Trophoblast cell (in vitro differentiated cells and primary cell): ENCODE measurements around the gene SEMA3B.
"Not testable (repeated sequence)": the region's sequence is repeated elsewhere in the genome, so short reads cannot be mapped to it uniquely, and the experiment has no call there.

Experiments
- DNase-seq, 2 donors: peaks; one replicate each; pipeline ENCODE4 v3.0.0-alpha.2; 2016
- H2AFZ ChIP-seq: 2 replicates; pipeline ENCODE4 v1.6.1; 2013; ENCODE audit warnings: low read length, moderate library complexity, mild to moderate bottlenecking; ENCODE audit not compliant: insufficient read depth, poor library complexity
- H2AK5ac ChIP-seq: 2 replicates; pipeline ENCODE4 v1.6.1; 2013; ENCODE audit warnings: mild to moderate bottlenecking, low read length
- H2BK120ac ChIP-seq: 2 replicates; pipeline ENCODE4 v1.6.1; 2013; ENCODE audit warnings: low read length, mild to moderate bottlenecking, moderate library complexity; ENCODE audit not compliant: insufficient read depth, poor library complexity
- H2BK12ac ChIP-seq: 2 replicates; pipeline ENCODE4 v1.6.1; 2013; ENCODE audit warnings: mild to moderate bottlenecking, low read length, moderate library complexity
- H2BK5ac ChIP-seq: 2 replicates; pipeline ENCODE4 v1.6.1; 2013; ENCODE audit warnings: low read length, low read depth, moderate library complexity, mild to moderate bottlenecking; ENCODE audit not compliant: poor library complexity
- H3K14ac ChIP-seq: 2 replicates; pipeline ENCODE4 v1.6.1; 2013; ENCODE audit warnings: mild to moderate bottlenecking, low read length
- H3K18ac ChIP-seq: 2 replicates; pipeline ENCODE4 v1.6.1; 2013; ENCODE audit warnings: mild to moderate bottlenecking, low read length
- H3K23ac ChIP-seq: 2 replicates; pipeline ENCODE4 v1.6.1; 2013; ENCODE audit warnings: low read length
- H3K27ac ChIP-seq: 2 replicates; pipeline ENCODE4 v1.5.1; 2013; ENCODE audit warnings: low read depth, mild to moderate bottlenecking, inconsistent platforms, low read length, moderate library complexity
- H3K27me3 ChIP-seq: 2 replicates; pipeline ENCODE4 v1.6.1; 2013; ENCODE audit warnings: inconsistent platforms, mild to moderate bottlenecking, low read length, moderate library complexity; ENCODE audit not compliant: insufficient read depth
- H3K36me3 ChIP-seq, 2 experiments: 1 replicate in 1 of 2; 2 replicates in 1 of 2; pipeline ENCODE4 v1.6.1; 2013; ENCODE audit warnings: low read length in 2 of 2, mild to moderate bottlenecking in 2 of 2, moderate library complexity in 1 of 2; ENCODE audit not compliant: insufficient read depth in 2 of 2, control insufficient read depth in 1 of 2
- H3K4ac ChIP-seq: 2 replicates; pipeline ENCODE4 v1.6.1; 2013; ENCODE audit warnings: low read depth, mild to moderate bottlenecking, low read length, moderate library complexity
- H3K4me1 ChIP-seq, 2 experiments: 1 replicate in 1 of 2; 2 replicates in 1 of 2; pipeline ENCODE4 v1.6.1; 2013; ENCODE audit warnings: low read length in 2 of 2, mild to moderate bottlenecking in 2 of 2, moderate library complexity in 1 of 2; ENCODE audit not compliant: insufficient read depth in 2 of 2, control insufficient read depth in 1 of 2
- H3K4me2 ChIP-seq: 2 replicates; pipeline ENCODE4 v1.6.1; 2013; ENCODE audit warnings: inconsistent platforms, mild to moderate bottlenecking, low read length, moderate library complexity
- H3K4me3 ChIP-seq: 2 replicates; pipeline ENCODE4 v1.5.1; 2013; ENCODE audit warnings: mild to moderate bottlenecking, low read depth, low read length, inconsistent platforms
- H3K79me1 ChIP-seq: one replicate; pipeline ENCODE4 v1.6.1; 2013; ENCODE audit warnings: low read length
- H3K79me2 ChIP-seq: 2 replicates; pipeline ENCODE4 v1.6.1; 2013; ENCODE audit warnings: low read length, mild to moderate bottlenecking; ENCODE audit not compliant: control insufficient read depth, insufficient read depth, poor library complexity
- H3K9ac ChIP-seq: 2 replicates; pipeline ENCODE4 v1.6.1; 2013; ENCODE audit warnings: mild to moderate bottlenecking, low read length
- H3K9me3 ChIP-seq: 2 replicates; pipeline ENCODE4 v1.6.1; 2013; ENCODE audit warnings: low read depth, mild to moderate bottlenecking, control low read depth, inconsistent platforms, low read length; ENCODE audit not compliant: insufficient read depth
- H4K12ac ChIP-seq: 2 replicates; pipeline ENCODE4 v1.6.1; 2013; ENCODE audit warnings: low read depth, mild to moderate bottlenecking, low read length, moderate library complexity
- H4K8ac ChIP-seq: 2 replicates; pipeline ENCODE4 v1.6.1; 2013; ENCODE audit warnings: low read depth, mild to moderate bottlenecking, low read length, moderate library complexity
- H4K91ac ChIP-seq: one replicate; pipeline ENCODE4 v1.6.1; 2013; ENCODE audit warnings: low read depth, mild to moderate bottlenecking, low read length, moderate library complexity
- WGBS: extraction: QIAGEN DNeasy Blood & Tissue Kit; methylation state at CpG from one replicate; pipeline ENCODE4 v1.1.7; 2013; ENCODE audit warnings: missing lambda C conversion rate; ENCODE audit not compliant: insufficient read length, insufficient coverage; ENCODE audit errors: extremely low coverage; 5-methylcytosine and 5-hydroxymethylcytosine counted together

SEMA3B gene

GRCh38 chr3:50303013-50303815 lies 34.3 kb downstream of the SEMA3B start, which contains the start of gene HYAL1:
HYAL1 (minus strand) TSS chr3:50303574; CDS start chr3:50302956, 618 bp downstream.
- Histone ChIP-seq H3K79me2 (peaks cover 3% of the 10 kb centered on the region), H3K23ac (no peak within 1 kb of the TSS), H3K4me3 (no peak within 1 kb of the TSS), H2BK5ac (no peak within 1 kb of the TSS), H3K4me2 (no peak within 1 kb of the TSS), H3K27ac (no peak within 1 kb of the TSS), H4K91ac (no peak within 1 kb of the TSS), H3K27me3 (no peaks in the 10 kb centered on the region), H3K9me3 (peaks cover 10% of the 10 kb centered on the region), H2AK5ac (peak within 1 kb of the TSS; percentile 44), H3K14ac (no peak within 1 kb of the TSS), H2AFZ (no peak within 1 kb of the TSS), H2BK12ac (no peak within 1 kb of the TSS), H3K79me1 (peaks cover 23% of the 10 kb centered on the region), H3K4me1 (peaks cover 19 to 24% of the 10 kb centered on the region in 2 experiments), H3K9ac (no peak within 1 kb of the TSS), H4K8ac (no peak within 1 kb of the TSS), H3K4ac (no peak within 1 kb of the TSS), H2BK120ac (no peak within 1 kb of the TSS), H3K18ac (peak within 1 kb of the TSS; percentile 48), H4K12ac (no peak within 1 kb of the TSS), H3K36me3 (no peaks in the 10 kb centered on the region)
- DNase-seq = no peak
- no CpG with 5 or more reads among the region's 14 CpGs for WGBS

DNA sequence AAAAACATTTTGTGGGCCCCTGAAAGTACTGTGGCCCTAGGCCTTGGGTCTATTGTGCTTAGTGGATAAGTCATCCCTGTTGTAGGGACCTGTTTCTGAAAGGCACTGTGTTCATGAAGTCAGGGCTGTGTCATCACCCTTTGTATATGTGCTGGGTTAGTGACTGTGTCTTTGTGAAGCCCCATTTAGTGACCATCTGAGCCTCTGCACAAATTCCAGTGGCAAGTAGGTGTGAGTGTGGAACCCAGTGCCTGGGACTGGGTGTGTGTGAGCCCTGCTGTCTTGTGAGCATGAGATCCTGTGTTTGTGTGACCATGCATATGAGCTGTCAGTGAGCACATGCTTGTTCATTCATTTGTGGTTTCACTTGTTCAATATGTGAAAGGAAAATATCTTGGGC lies 35.7 kb downstream of the SEMA3B start:
- Histone ChIP-seq H3K23ac (no peak overlapping the region), H3K18ac (no peak overlapping the region), H3K9me3 (peaks cover 11% of the 10 kb centered on the region), H3K27ac (no peak overlapping the region), H4K8ac (no peak overlapping the region), H3K27me3 (no peaks in the 10 kb centered on the region), H3K79me1 (peaks cover 16% of the 10 kb centered on the region), H3K14ac (no peak overlapping the region), H3K4me3 (no peak overlapping the region), H2BK12ac (no peak overlapping the region), H3K4me2 (no peak overlapping the region), H3K36me3 (peaks cover 2 to 4% of the 10 kb centered on the region in 2 experiments), H3K4ac (no peak overlapping the region), H2BK5ac (no peak overlapping the region), H3K79me2 (no peaks in the 10 kb centered on the region), H2AK5ac (no peak overlapping the region), H2BK120ac (no peak overlapping the region), H4K91ac (no peak overlapping the region), H3K4me1 (peaks cover 15 to 19% of the 10 kb centered on the region in 2 experiments), H4K12ac (no peak overlapping the region), H2AFZ (no peak overlapping the region), H3K9ac (no peak overlapping the region)
- DNase-seq = no peak

GRCh38 chr3:50312041-50312440 lies 43.1 kb downstream of the SEMA3B start:
- not testable (repeated sequence) for H3K27me3 ChIP-seq, H2AK5ac ChIP-seq, H3K79me1 ChIP-seq, H2BK120ac ChIP-seq, H3K27ac ChIP-seq, H3K23ac ChIP-seq, H3K79me2 ChIP-seq, H2BK12ac ChIP-seq, H3K4me3 ChIP-seq, H3K9ac ChIP-seq, H3K18ac ChIP-seq, DNase-seq, H3K9me3 ChIP-seq, H3K4ac ChIP-seq, H3K4me1 ChIP-seq, H3K14ac ChIP-seq, H2BK5ac ChIP-seq, H4K91ac ChIP-seq, H4K12ac ChIP-seq, H4K8ac ChIP-seq, H3K36me3 ChIP-seq, H3K4me2 ChIP-seq, H2AFZ ChIP-seq
- WGBS = no CpG with 5 or more reads among the region's 32 CpGs

GRCh38 chr3:50314342-50314741 lies 45.4 kb downstream of the SEMA3B start:
- no peak overlapping the region for H3K18ac ChIP-seq
- H3K4me2 ChIP-seq = no peak overlapping the region
- peaks cover 2% of the 10 kb centered on the region for H3K9me3 ChIP-seq
- H3K4me3 ChIP-seq = no peak overlapping the region
- no peak overlapping the region for H4K91ac ChIP-seq
- no peak overlapping the region for H4K8ac ChIP-seq
- H3K36me3 ChIP-seq = peaks cover 24% of the 10 kb centered on the region in 2 experiments
- H2AK5ac ChIP-seq = no peak overlapping the region
- no peaks in the 10 kb centered on the region for H3K79me1 ChIP-seq
- no peaks in the 10 kb centered on the region for H3K79me2 ChIP-seq
- H3K9ac ChIP-seq = no peak overlapping the region
- H2BK5ac ChIP-seq = no peak overlapping the region
- H2BK12ac ChIP-seq = no peak overlapping the region
- H4K12ac ChIP-seq = no peak overlapping the region
- DNase-seq = no peak
- H2AFZ ChIP-seq = no peak overlapping the region
- H2BK120ac ChIP-seq = no peak overlapping the region
- H3K23ac ChIP-seq = no peak overlapping the region
- H3K14ac ChIP-seq = no peak overlapping the region
- no peaks in the 10 kb centered on the region for H3K27me3 ChIP-seq
- H3K27ac ChIP-seq = no peak overlapping the region
- peaks cover 18 to 19% of the 10 kb centered on the region in 2 experiments for H3K4me1 ChIP-seq
- H3K4ac ChIP-seq = no peak overlapping the region
- no CpG with 5 or more reads among the region's 3 CpGs for WGBS
